GM19025 (cell line): ENCODE data around the gene ARMC6.
A peak's percentile ranks its signal among the peaks of the same experiment; 100 is the strongest.
"Not testable (repeated sequence)": the region's sequence is repeated elsewhere in the genome, so short reads cannot be mapped to it uniquely, and the experiment has no call there.

Experiments used
- ATAC-seq: cut with Tn5 transposase; IDR thresholded peaks from one replicate; pipeline ENCODE4 v1.9.1; 2021; ENCODE audit warnings: mild to moderate bottlenecking, low read depth, moderate library complexity; ENCODE audit not compliant: unreplicated experiment

Gene ARMC6

DNA sequence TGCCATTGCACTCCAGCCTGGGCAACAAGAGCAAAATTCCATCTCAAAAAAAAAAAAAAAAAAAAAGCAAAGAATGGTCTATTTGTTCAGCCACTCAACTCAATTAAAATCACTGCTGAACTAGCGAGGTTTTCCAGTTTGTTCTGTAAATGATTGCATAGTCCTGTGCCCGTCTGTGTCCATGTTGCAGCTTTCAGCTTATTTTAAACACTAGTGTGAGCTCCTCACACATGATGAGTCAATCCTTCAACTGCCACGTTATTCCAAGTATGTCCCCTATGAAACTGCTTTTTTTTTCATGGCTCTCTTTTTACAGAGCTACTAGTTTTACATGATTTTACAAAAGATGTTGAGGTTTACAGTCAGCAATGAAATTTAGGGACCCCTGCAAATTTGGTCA lies 12.3 kb upstream of the ARMC6 start:
- no peak for ATAC-seq

DNA sequence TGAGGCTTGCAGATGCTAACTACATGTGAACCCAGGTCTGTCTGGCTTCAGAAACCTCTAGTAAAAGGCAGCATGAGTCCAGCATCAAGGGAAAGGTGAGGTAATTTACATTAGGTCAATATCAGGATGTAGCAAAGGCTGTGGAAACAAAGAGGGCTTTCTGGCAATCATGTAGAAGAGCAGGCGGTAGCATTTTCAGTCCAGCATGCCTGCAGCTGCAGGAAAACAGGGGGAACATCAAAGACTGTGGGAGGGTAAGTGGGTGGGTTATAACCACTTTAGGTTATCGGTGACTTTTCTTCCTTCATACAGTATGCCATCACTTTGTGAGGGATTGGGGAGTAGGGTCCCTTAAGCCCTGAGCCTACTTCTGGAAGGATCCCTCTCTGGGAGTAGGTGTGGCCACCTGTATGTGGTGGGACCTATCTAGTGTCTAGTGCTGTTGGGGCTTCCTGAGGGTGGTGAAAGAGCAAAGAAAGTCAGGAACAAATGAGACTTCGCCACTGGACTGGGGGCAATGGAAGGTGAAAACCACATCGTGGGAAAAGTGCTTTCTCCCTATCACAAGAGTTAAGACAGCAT lies 10.9 kb upstream of the ARMC6 start:
- ATAC-seq: no peak

DNA sequence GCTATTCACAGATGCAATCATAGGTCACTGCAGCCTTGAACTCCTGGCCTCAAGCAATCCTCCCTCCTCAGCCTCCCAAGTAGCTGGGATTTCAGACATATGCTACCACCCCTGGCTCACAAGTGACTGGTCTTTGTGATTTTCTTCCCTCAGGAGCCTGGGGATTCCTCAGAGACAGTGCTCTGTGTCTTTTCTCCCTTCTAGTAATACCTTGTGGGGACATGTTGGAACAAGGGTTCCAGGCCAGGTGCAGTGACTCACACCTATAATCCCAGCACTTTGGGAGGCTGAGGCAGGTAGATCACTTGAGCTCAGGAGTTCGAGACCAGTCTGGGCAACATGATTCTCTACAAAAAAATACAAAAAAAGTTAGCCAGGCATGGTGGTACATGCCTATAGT lies 10.0 kb upstream of the ARMC6 start:
- ATAC-seq: not testable (repeated sequence)

DNA sequence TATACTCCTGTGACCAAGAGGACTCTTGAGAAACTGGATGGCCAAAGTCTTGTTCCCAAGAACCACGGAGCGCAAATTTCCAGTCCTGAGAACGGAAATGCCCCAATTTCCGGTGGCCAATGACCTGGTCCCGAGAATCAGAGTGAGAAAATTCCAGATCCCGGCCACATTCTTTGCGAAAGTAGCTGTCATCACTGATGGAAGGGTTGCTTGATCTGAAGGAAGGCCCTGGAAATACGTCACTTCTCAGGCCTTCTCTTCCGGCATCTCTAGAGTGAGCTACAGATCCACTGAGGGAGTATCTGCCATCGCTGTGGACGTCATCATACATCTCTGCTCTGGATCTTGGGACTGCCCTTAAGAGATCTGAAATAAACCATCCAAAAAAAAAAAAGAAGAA lies 7.5 kb upstream of the ARMC6 start:
- ATAC-seq: no peak

DNA sequence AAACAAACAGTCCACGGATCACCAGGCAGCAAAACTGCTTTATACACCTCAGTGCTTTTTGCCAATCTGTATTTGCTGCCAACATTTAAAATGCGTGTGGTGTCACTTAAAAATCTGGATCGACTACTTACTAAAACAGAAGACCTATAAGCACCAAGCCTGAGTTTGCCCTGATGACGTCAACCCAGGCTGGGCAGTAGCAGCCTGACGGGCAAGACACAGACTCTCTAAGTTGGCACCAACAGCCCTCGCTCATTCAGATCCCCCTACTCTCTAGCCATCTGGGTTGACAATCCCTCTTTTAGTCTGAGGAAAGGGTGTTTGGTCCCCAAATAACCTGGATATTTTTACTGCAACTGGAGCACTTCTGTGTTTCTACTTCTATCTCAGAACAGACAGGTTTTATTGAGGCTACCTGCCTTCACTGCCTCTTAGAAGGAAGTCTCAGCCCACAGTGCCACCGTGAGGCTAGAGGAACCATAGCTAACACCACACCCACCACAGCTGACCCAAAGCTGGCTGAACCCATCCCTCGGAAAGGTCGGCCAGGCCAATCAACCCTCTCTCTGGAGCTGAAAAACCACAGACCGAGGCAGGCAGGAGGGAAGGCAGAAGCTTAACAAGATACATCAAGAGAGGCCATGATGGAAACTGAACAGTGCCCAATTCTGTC lies 7.0 kb upstream of the ARMC6 start:
- ATAC-seq: no peak

DNA sequence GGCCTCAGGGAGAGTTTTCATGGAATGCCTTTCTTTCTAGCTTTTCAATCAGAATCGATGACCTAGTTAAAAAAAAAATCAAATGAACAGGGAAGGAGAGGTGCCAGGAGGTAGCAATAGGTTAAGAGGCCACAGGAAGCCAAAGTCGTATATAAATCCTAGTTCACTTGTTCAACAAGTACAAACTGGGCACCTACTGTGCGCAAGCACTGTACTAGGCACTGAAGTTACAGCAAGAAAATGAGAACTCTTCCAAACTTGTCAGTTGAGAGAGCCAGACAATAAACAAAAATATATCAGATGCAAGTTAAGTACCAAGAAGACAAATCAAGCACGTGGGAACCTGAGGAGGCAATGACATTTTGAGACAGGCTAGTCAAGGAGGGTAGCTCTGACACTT lies 6.2 kb upstream of the ARMC6 start:
- no peak for ATAC-seq

DNA sequence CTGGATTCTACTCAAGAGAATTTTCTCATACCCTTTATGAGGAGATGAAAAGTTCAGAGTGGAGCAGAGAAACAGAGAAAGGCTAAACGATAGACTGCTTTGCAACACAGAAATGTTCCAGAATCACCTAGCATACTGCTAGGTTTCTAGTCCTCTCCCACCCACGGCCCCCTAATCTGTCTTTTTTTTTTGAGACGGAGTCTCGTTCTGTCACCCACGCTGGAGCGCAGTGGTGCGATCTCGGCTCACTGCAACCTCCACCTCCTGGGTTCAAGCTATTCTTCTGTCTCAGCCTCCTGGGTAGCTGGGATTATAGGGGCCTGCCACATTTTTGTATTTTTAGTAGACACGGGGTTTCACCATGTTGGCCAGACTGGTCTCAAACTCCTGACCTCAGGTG lies 4.9 kb upstream of the ARMC6 start:
- ATAC-seq: no peak

DNA sequence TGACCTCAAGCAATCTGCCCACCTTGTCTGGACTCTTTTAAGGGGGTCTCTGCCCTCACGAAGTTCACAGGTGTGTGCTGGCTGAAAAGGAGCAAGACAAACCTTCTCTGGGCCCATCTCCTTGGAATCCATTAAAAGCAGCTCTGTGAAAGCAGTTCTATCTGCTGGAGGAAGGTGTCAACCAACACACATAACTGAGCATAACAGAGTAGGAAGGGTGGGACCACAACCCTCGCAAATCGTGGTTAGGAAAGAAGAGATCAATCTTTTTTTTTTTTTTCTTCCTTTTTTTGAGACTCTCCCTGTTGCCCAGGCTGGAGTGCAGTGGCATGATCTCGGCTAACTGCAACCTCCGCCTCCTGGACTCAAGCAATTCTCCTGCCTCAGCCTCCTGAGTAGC lies 1.5 kb upstream of the ARMC6 start:
- ATAC-seq: no peak

DNA sequence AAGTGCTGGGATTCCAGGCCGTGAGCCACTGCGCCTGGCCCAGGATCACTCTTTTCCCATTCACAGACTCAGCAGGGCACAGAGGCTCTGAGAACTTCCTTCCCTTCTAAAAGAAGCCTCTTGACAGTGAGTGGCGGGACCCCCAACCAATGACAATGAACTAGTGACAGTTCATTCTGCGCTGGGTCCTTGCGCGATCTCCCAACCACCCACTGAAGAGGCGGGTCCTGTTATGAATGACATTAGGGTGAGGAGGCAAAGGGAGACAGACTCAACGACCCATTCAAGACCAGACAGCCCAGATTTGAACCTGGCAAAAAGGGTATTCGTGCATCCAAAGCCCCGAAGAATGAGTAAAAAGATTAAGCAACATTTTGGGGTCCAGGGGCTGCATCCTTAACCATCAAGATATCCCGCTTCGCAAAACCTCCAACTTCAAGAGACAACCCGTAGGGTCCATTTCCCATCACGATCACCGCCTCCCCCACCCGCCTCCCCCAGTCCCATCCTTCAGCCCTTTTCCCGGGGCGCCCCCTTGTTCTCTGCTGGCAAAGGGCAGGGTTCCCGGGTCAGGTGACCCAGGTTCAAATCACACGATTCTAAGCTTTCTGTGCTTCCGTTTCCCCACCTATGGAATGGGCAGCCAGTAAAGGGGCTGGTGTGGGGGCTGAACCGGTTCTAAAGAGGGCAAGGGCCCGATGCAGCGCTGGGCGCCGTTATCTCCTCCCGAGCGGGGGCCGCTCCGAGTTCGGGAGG lies 805 bp upstream of the ARMC6 start:
- ATAC-seq: peak; percentile 9

DNA sequence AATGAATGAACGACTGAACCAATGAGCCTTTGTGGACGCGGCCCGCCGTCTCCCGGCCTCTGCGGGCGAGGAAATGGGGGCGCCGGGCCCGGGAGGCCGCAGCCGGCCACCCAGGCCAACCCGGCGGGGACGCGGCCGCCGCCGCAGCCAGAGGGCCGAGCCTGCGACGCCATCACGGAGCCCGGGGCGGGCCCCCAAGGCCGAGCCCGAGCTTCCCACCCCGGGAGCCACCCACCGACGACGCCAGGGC lies 302 bp upstream of the ARMC6 start:
- ATAC-seq: peak; percentile 16

DNA sequence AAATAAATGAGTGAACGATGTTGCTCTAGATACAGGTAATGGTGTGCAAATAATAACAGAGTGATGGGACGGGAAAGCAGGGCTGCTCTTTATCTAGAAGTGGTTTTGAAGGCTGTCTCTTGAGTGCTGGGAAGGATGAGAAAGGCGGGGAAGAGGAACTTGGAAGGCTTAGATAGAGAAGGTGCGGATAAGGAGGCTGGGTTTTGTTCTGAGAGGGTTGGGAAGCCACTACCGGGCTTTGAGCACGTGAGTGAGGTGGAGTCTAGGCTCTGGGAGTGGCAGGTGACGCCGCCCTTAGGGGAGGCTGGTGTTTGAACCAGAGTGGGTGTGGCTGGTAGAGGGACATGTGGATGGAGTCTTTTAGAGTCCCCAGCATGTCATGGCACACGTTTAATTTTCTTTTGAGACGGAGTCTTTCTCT lies 811 bp downstream of the ARMC6 start:
- ATAC-seq: no peak

DNA sequence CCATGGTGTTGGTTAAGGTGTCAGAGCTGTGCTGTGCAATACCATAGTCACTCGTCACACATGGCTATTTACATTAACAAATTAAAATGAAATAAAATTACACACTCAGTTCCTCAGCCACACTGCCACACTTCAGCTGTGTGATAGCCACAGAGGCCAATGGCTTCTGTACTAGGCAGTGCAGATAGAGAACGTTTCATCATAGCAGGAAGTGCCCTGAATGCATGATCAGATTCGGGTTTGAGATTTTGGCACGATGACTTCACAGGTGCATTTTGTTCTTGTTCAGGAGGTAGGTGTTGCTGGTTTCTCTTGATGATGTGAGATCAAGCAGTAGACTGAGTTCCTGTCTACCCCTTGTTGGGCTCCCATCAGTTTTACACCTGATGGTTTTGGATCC lies 6.5 kb downstream of the ARMC6 start:
- ATAC-seq: no peak

DNA sequence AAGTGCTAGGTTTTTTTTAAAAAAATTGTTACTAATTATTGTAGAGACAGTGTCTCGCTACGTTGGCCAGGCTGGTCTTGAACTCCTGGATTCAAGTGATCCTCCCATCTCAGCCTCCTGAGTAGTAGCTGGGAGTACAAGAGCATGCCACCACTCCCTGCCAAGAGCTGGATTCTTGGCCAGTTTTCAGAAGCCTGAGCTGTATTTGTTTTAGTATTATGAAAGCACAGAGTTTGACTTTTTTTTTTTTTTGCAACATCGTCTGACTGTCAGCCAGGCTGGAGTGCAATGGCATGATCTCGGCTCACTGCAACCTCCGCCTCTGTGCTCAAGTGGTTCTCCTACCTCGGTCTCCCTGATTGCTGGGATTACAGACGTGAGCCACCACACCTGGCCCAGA lies 7.0 kb downstream of the ARMC6 start:
- ATAC-seq: no peak

DNA sequence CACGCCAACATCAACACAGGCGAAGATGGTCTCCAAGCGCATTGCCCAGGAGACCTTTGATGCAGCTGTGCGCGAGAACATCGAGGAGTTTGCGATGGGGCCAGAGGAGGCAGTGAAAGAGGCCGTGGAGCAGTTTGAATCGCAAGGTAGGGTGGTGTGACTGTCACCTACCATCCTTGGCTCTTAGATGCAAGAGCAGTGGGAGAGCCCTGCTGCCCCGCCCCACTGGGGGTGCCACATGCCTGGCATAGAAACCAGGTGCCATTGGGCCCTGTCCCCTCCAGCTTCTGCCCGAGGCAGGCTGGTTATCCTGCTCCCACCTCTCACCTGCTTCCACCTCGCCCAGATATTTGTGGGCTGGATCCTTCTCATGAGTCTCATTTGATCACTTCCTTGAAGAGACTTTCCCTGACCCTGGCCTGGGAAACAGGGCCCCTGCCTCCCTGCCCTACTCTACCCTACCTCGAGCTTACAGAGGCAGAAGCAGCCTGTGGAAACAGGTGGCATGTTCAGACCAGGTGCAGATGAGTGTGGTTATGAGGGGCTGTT lies 9.4 kb downstream of the ARMC6 start:
- no peak for ATAC-seq

DNA sequence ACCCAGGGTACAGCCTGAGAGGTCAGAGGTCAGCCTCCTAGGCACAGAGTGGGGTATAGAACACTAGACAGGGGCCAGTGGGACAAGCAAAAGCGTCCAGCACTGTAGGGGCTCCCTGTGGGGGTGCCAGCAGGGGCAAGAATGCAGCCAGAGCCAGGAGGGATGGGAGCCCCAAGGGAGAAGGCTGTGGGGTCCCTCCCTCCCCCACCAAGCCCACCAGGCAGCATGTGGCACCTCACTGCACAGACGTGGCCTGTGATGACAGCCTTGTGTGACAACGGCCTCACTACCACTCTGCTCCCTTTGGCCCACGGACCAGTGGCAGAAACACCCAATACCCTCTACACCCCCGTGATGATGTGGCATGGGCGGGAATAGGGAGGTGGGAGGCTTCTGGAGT lies 10.1 kb downstream of the ARMC6 start:
- ATAC-seq: no peak

DNA sequence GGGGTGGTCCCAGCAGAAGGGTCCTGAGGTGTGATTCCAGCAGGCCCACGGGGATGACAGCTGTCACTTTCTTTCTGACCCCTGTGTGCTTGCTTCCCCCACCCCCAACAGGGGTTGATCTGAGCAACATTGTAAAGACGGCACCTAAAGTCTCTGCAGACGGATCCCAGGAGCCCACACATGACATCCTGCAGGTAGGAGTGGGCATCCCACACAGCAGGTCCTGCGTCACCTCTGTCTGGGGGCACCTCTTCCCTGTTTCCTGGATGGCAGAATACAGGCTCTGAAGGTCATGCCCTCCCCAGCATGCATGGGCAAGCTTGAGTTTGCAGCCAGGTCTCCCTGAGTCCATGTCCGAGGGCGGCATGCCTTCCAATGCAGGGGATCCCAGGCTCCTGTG lies 10.5 kb downstream of the ARMC6 start:
- no peak for ATAC-seq

DNA sequence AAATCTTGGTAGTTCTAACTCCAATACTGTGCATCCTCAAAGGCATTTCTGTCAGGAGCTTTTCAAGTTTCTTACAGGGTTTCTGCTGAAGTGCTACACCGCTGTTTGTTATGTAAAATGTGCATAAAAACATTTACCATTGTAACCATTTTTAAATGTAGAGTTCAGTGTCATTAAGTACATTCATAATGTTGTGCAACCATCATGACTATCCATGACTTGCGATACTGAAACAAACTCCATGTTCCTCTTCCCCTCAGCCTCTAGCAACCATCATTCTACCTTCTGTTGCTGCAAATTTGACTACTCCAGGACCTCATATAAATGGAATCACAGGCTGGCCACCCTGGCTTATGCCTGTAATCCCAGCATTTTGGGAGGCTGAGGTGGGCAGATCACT lies 16.0 kb downstream of the ARMC6 start:
- no peak for ATAC-seq

DNA sequence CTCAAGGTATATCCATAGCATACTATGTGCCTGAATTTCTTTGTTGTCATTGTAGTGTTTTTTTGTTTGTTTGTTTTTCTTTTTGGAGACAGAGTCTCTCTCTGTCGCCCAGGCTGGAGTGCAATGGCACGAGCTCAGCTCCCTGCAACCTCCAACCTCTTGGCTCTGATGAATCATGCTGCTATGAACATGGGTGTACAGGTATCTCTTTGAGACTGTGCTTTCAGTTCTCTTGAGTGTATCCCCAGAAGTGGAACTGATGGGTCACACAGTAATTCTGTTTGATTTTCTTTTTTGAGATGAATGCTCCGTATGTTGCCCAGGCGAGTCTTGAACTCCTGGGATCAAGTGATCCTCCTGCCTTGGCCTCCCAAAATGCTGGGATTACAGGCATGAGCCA lies 16.7 kb downstream of the ARMC6 start:
- no peak for ATAC-seq

DNA sequence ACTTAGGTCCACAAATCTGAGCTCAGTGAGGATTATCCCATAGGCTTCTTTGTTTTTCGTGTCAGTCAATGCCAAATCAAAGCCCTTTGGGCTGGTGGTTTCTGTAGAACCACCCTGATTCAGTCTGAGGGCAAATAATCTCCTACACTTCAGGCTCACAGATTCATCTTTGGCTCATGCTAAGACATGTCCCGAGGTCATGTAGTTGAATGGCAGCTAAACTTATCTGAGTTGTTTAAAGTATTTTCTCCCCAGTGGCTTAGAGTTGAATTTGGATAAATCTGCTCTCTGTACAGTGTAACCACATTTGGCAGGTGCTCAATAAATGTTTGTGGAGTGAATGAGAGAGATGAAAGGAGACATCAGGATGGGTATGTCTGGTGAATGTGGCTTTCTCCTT lies 17.3 kb downstream of the ARMC6 start:
- no peak for ATAC-seq

DNA sequence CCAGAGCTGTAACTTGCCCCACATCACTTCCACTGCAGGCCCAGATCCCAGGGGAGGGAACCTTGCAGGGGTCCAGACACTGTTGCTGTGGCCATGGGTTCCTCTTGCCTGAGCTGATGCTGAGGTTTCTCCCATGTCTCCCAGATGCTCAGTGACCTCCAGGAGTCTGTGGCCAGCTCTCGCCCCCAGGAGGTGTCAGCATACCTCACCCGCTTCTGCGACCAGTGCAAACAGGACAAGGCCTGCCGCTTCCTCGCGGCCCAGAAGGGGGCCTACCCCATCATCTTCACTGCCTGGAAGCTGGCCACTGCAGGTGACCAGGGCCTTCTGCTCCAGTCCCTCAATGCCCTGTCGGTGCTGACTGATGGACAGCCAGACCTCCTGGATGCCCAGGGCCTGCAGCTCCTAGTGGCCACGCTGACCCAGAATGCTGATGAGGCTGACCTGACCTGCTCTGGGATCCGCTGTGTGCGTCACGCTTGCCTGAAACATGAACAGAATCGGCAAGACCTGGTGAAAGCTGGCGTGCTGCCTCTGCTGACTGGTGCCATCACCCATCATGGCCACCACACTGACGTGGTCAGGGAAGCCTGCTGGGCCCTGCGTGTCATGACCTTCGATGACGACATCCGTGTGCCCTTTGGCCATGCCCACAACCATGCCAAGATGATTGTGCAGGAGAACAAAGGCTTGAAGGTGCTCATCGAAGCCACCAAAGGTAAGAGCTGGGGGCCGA lies 18.2 kb downstream of the ARMC6 start:
- ATAC-seq: no peak

DNA sequence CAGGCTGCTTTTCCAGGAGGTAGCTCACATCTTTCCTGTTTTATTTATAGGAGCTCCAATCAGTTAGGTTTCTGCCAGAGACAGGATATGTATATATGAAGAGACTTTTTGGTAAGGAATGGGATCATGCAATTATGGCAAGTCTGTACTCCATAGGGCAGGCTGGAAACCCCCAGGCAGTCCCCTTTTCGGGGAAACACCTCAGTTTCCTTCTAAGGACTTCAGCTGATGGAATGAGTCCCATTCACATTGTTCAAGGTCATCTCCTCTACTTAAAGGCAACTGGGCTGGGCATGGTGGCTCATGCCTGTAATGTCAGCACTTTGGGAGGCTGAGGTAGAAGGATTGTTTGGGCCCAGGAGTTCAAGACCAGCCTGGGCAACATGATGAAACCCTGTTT lies 19.5 kb downstream of the ARMC6 start:
- ATAC-seq: no peak
